PC-9 (cell line): ENCODE results near the gene CLEC5A.

Experiments
- CTCF ChIP-seq: fragments of 200-600 bp; sonication (generic); conservative IDR thresholded peaks from 2 replicates; pipeline ENCODE4 v1.6.1; 2017; ENCODE audit warnings: mixed run types, antibody characterized with exemption, mild to moderate bottlenecking, moderate library complexity
- EZH2 ChIP-seq: fragments of 200-600 bp; sonication (generic); IDR thresholded peaks from 2 replicates; pipeline ENCODE4 v1.8.0; 2017; ENCODE audit warnings: antibody characterized with exemption, low read depth

- TF ChIP-seq CTCF (no peak), EZH2 (no peak)
Measured at GRCh38 chr7:141949451-141949850, 2.7 kb upstream of the CLEC5A start.
